Peyer's patch (tissue), 4 donors: ENCODE measurements around the gene DOCK10. TPM values are rescaled to one million over a fixed set of nuclear protein-coding genes. Genes with fewer than 3 reads are reported as not detected.
A peak's percentile ranks its signal among the peaks of the same experiment; 100 is the strongest.

Experiments used
- DNase-seq, 3 donors: peaks; one replicate each; pipeline ENCODE4 v3.0.0-alpha.2; 2017 to 2019
- H3K27ac ChIP-seq, 4 donors: fragments of 200-600 bp; sonication (generic); one replicate each; pipeline ENCODE4 v1.5.1; 2016 to 2019
- H3K27me3 ChIP-seq, 2 donors: fragments of 200-600 bp; sonication (generic); one replicate each; pipeline ENCODE4 v1.5.1; 2019
- H3K36me3 ChIP-seq, 3 donors: fragments of 200-600 bp; sonication (generic); one replicate each; pipeline ENCODE4 v1.5.1; 2016 to 2019
- H3K4me1 ChIP-seq, 4 donors: fragments of 200-600 bp; sonication (generic); one replicate each; pipeline ENCODE4 v1.5.1; 2016 to 2019
- H3K4me3 ChIP-seq, 4 donors: fragments of 200-600 bp; sonication (generic); 1 replicate in 3 of 4; 2 replicates in 1 of 4; pipeline ENCODE4 v1.5.1; 2016 to 2019; ENCODE audit warnings: mild to moderate bottlenecking in 1 of 4
- H3K9me3 ChIP-seq, 4 donors: fragments of 200-600 bp; sonication (generic); one replicate each; pipeline ENCODE4 v1.5.1; 2016 to 2019; ENCODE audit warnings: mild to moderate bottlenecking in 1 of 4
- POLR2A ChIP-seq, 2 donors: fragments of 450-650 bp; IDR thresholded peaks; one replicate each; pipeline ENCODE4 v1.5.1; 2017; ENCODE audit warnings: antibody characterized with exemption in 2 of 2, mild to moderate bottlenecking in 2 of 2, moderate library complexity in 2 of 2
- total RNA-seq, 4 donors: library from RNA; depleted of rRNA; stranded (reverse); fragments of >200 nt; gene quantifications; one replicate each; pipeline ENCODE4 v1.1.0, GENCODE V29; 2016
- TF ChIP-seq, protein P1 (sequence below), 6 experiments: fragments of 450-650 bp in 4 of 6; fragments of 200-600 bp in 2 of 6; sonication (generic) in 1 of 6; IDR thresholded peaks; one replicate each; pipeline ENCODE4 v1.5.1; 2017 to 2019; ENCODE audit warnings: antibody characterized with exemption in 6 of 6, mild to moderate bottlenecking in 3 of 6, moderate library complexity in 1 of 6

Gene DOCK10
- total RNA-seq, 4 donors from 2014 or later: 14.6 to 97.4 (median 23.5) TPM

DNA sequence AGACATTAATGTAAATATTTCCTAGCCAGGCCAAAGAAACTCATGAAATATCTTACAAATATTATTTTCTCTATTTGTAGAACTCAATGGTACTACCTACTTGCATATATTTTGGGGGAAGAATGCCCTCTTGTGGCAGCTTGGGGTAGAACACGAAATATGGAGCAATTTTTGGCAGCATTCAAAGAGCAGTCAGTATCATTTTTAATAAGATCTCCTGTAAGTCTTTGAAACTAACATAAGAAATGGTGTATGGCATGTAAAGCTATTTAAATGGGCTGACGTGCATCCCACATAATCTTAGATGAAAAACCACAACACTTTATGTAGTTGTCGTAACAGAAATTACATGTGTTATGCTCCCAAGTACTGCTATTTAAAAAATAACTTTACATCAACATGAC lies 263.8 kb downstream of the DOCK10 start:
- peak in 2 of 3 donors; percentile 53 to 87 for DNase-seq
- H3K4me1 ChIP-seq: peaks cover 0 to 14% (median 0%) of the 10 kb centered on the region in 4 donors
- peaks cover 0 to 12% (median 0%) of the 10 kb centered on the region in 3 donors for H3K36me3 ChIP-seq
- H3K9me3 ChIP-seq: no peaks in the 10 kb centered on the region
- no peak overlapping the region for H3K27ac ChIP-seq
- no peaks in the 10 kb centered on the region for H3K27me3 ChIP-seq
- TF ChIP-seq, protein P1, sequence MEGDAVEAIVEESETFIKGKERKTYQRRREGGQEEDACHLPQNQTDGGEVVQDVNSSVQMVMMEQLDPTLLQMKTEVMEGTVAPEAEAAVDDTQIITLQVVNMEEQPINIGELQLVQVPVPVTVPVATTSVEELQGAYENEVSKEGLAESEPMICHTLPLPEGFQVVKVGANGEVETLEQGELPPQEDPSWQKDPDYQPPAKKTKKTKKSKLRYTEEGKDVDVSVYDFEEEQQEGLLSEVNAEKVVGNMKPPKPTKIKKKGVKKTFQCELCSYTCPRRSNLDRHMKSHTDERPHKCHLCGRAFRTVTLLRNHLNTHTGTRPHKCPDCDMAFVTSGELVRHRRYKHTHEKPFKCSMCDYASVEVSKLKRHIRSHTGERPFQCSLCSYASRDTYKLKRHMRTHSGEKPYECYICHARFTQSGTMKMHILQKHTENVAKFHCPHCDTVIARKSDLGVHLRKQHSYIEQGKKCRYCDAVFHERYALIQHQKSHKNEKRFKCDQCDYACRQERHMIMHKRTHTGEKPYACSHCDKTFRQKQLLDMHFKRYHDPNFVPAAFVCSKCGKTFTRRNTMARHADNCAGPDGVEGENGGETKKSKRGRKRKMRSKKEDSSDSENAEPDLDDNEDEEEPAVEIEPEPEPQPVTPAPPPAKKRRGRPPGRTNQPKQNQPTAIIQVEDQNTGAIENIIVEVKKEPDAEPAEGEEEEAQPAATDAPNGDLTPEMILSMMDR (IDR thresholded peaks at IDR 0.05): peak; percentile 65 to 85 (median 80)
- TF ChIP-seq POLR2A (IDR thresholded peaks at IDR 0.05): no peak
- H3K4me3 ChIP-seq: no peak overlapping the region

DNA sequence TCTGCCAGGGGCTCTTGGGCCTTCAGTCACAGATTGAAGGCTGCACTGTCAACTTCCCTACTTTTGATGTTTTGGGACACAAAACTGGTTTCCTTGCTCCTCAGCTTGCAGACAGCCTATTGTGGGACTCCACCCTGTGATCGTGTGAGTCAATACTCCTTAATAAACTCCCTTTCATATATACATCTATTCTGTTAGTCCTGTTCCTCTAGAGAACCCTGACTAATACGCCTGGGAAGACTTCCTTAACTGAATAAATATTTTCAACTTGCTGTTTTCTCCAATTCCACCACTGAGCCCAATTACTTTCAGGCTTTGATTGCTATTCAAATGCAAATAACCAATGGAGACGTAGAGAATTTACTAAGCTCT lies 264.7 kb downstream of the DOCK10 start:
- Histone ChIP-seq H3K9me3 (no peaks in the 10 kb centered on the region), H3K36me3 (peaks cover 0 to 13% (median 0%) of the 10 kb centered on the region in 3 donors), H3K27me3 (no peaks in the 10 kb centered on the region), H3K4me1 (peaks cover 0 to 14% (median 0%) of the 10 kb centered on the region in 4 donors), H3K27ac (peak overlapping the region in 1 of 4 donors; percentile 46), H3K4me3 (no peak overlapping the region)
- TF ChIP-seq, protein P1 (IDR thresholded peaks at IDR 0.05): no peak
- no peak for TF ChIP-seq POLR2A (IDR thresholded peaks at IDR 0.05)
- DNase-seq: no peak

DNA sequence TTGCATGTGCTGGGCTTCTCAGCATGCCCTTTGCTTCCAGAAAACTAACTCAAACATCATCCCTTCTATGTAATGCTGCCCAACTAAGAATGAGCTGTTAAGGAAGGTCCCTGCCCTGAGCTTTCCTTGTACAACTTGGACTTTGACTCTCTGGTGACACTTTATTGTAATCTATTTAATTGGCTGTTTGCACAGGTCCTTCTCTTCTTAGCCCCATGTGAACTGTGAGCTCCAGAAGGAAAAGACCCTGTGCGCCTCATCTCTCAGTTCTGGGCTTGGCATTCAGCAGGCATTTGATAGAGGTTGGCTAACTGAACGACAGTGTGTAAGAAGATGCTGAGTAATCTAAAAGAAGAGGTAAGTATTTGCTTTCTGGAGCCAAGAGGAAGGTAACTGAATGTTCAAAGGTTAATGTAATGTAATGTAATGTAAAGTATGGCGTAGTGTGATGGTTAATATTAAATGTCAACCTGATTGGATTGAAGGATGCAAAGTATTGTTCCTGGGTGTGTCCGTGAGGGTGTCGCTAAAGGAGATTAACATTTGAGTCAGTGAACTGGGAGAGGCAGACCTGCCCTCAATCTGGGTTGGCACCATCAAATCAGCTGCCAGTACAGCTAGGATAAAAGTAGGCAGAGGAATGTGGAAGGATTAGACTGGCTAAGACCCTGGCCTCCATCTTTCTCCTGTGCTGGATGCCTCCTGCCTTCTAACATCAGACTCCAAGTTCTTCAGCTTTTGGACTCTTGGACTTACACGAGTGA lies 265.3 kb downstream of the DOCK10 start:
- H3K27me3 ChIP-seq: no peaks in the 10 kb centered on the region
- H3K9me3 ChIP-seq: no peaks in the 10 kb centered on the region
- H3K27ac ChIP-seq: peak overlapping the region in 1 of 4 donors; percentile 46
- peaks cover 0 to 13% (median 0%) of the 10 kb centered on the region in 3 donors for H3K36me3 ChIP-seq
- H3K4me3 ChIP-seq: no peak overlapping the region
- TF ChIP-seq POLR2A (IDR thresholded peaks at IDR 0.05): no peak
- TF ChIP-seq, protein P1 (IDR thresholded peaks at IDR 0.05): no peak
- peak in 2 of 3 donors; percentile 58 to 60 for DNase-seq
- H3K4me1 ChIP-seq: peaks cover 0 to 14% (median 0%) of the 10 kb centered on the region in 4 donors

DNA sequence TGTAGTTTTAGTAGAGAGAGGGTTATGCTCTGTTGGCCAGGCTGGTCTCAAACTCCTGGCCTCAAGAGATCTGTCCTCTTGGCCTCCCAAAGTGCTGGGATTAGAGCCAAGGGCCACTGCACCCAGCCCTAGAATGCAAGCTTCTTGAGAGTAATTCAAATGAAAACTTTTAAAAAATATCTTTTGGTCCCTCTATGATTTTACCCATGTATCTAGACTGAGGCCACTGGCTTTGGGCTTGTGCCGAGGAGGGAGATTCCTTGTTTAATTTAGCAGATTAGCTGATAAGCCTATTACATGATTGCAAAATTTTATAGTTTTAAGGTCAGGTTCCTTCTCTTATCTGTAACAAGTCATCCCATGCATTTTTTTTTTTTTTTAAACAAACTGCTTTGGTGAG lies 266.6 kb downstream of the DOCK10 start:
- Histone ChIP-seq H3K36me3 (peaks cover 0 to 23% (median 0%) of the 10 kb centered on the region in 3 donors), H3K4me1 (peaks cover 0 to 14% (median 0%) of the 10 kb centered on the region in 4 donors), H3K9me3 (no peaks in the 10 kb centered on the region), H3K4me3 (no peak overlapping the region), H3K27me3 (no peaks in the 10 kb centered on the region), H3K27ac (no peak overlapping the region)
- TF ChIP-seq POLR2A (IDR thresholded peaks at IDR 0.05): no peak
- TF ChIP-seq, protein P1 (IDR thresholded peaks at IDR 0.05): no peak
- no peak for DNase-seq

DNA sequence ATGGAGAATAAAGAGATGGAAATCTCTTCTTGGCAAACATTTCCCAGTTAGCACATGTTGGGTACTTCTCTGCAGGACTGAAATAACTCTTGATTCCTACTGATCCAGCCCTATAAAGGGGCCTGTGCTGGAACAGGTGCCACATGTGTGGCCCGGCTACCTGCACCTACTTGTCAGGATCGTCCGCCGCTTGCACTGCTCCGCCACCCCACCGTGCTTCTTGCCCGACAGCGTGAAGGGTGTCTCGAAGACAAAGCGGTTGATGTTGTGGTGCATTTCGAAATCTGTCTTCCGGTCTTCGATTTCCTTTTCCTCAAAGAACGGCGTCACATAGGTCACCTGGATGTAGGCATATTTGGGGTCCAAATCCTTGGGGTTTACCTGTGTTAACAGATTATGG lies 267.5 kb downstream of the DOCK10 start:
- Histone ChIP-seq H3K27ac (no peak overlapping the region), H3K36me3 (peaks cover 0 to 31% (median 0%) of the 10 kb centered on the region in 3 donors), H3K4me1 (peaks cover 0 to 14% (median 0%) of the 10 kb centered on the region in 4 donors), H3K27me3 (no peaks in the 10 kb centered on the region), H3K4me3 (no peak overlapping the region), H3K9me3 (no peaks in the 10 kb centered on the region)
- no peak for TF ChIP-seq POLR2A (IDR thresholded peaks at IDR 0.05)
- TF ChIP-seq, protein P1 (IDR thresholded peaks at IDR 0.05): no peak
- DNase-seq: no peak
